ENCODE data around the gene ANKRD16.
"Not testable (repeated sequence)": the region's sequence is repeated elsewhere in the genome, so short reads cannot be mapped to it uniquely, and the experiment has no call there.

ANKRD16 gene

GRCh38 chr10:5835446-5836095, 54.1 kb downstream of the ANKRD16 start:
- DNase-seq (ENCODE audit: low spot score), result no peak

DNA sequence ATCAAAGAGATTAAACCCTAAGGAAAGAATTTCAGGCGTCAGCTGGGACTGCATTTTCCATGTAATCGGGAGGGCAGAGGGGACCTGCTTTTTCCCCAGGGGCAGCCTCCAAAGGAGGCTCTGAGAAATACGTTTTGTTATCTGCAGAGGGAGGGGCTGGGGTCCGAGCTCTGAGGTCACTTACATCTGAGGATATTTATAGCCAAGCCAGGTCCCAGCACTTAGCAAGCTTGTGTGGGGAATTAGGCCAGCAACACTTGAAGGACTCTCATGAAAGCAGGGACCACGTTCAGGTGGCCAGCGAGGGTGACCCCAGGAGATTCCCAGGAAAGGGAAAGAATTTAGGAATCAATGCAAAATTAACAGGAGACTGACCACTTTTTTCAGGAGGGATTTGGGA, 55.9 kb downstream of the ANKRD16 start:
- no peak for DNase-seq (ENCODE audit: low spot score)

DNA sequence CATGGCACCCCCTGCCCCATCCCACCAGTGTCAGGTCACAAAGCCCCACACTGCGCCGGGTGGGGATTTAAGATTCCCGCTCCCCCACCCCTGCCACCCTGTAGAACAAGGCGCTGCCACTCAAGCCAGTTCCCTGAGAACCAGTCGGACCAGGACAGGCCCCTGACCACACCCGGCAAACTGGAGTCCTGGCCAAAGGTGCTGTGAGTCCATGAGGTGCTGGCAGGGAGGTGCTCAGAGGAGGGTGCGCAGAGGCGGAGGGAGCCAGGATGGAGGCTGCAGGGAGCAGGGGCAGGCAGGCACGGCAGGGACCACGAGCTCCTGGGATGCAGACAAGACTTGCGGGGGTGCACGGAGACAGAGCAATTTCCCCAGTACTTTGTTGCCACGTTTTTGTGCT, 56.7 kb downstream of the ANKRD16 start:
- no peak for DNase-seq (ENCODE audit: low spot score)

GRCh38 chr10:5831446-5831782, 58.3 kb downstream of the ANKRD16 start:
- no peak for DNase-seq (ENCODE audit: low spot score)

DNA sequence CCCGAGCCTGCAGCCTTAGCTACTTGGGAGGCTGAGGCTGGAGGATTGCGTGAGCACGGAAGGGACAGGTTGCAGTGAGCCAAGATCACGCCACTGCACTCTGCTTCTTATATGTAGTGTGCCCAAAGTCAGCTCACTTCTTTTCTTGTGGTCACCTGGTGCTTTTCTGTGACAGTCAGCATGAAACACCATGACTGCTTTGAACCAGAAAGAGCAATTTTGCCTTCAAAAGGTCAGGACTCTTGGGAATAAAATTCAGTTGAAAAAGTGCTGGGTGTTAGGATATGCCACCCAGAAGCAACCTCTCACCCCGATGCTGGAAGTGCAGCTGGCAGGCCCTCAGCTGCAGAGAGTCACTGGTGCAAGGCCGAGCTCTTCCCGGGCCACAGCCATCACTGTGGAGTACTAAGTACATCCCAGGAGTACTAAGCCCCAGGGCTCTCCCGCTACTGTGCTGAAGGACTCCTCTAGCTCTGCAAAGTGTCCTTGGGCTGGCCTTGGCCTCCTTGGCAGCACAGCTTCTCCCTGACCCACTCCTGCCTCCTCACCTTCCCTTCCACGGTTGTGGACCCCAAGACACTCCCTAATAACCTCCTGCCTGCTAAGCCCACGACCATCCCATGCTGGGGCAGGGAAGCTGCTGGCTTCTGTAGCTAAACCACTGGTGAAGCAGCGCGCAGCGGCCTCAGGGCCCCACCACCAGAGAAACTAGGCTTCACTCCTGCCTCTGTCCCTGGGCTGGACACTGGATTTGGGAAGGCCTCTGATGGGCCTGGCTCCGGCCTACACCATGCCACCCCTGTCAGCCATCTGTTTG, 58.9 kb downstream of the ANKRD16 start:
- DNase-seq (ENCODE audit: low spot score), result no peak

- no peak for DNase-seq (ENCODE audit: low spot score)
Observed at GRCh38 chr10:5829267-5829666, 60.4 kb downstream of the ANKRD16 start.

DNA sequence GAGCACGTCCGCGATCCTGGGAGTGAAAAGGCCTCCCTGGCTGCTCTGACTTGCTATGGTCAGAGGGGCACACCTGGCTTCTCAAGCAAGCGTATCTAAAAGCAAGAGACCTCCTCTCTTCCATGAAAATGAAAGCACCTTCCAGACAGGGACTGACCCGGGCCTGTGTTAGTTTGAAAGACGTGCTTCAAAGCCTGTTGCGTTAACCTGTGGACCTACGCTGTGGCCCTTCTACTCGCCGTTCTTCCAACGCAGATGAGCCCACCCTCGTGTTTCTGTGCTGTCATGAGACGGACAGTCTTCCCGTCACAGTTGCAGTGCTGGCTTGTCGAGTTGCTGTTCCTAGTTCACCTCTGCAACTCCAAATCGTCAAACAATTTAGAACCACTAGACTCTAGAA, 61.0 kb downstream of the ANKRD16 start:
- DNase-seq (ENCODE audit: low spot score), result no peak

DNA sequence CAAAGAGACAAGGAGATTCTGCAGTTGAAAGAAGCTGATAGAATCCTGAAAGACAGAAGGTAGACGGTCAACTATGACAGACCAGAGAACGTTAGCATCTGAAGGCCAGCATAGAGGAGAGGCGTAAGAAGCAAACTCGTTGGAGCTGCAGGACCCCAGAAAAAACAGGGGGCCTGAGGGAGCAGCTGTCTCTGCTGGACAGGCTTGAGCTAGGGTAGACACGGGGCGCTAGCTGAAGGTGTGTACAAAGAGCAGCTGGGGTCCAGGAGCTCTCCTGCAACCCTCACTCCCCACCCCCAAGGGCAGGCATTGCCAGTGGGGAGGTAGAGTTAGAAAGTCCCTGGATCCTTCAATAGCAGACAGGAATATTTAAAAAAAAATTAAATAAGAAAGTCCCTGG, 61.9 kb downstream of the ANKRD16 start:
- no peak for DNase-seq (ENCODE audit: low spot score)

- not testable (repeated sequence) for DNase-seq (ENCODE audit: low spot score)
Observed at GRCh38 chr10:5826511-5826910, 63.2 kb downstream of the ANKRD16 start.

DNA sequence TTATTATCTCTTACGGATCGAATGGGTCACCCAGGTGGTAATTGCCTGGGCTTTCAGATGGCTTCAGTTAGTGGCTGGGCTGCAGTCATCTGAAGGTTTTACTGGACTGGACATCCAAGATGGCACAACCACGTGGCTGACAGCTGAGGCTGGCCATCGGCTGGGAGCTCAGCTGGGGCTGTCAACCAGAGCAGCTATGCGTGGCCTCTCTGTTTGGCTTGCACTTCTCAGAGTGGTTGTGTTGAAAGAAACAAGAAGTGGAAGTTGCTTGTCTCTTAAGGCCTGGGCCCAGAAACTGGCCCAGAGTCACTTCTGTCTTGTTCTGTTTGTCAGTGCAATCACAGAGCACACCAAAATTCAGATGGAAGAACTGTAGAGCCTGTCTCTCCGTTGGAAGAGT, 70.8 kb downstream of the ANKRD16 start:
- no peak for DNase-seq (ENCODE audit: low spot score)

DNA sequence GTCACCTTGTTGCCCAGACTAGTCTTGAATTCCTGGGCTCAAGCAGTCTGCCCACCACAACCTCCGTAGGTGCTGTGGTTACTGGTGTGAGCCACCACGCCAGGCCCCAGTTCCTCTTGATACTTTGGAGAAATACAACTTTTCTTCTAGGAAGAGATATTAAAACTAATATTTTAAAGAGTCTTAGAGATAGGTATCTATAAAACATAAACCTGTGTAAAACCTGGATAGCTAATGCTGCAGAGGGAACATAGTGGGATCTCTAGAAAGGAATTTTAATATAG, 71.7 kb downstream of the ANKRD16 start:
- no peak for DNase-seq (ENCODE audit: low spot score)

GRCh38 chr10:5817322-5818047, 72.2 kb downstream of the ANKRD16 start:
- no peak for DNase-seq (ENCODE audit: low spot score)

GRCh38 chr10:5816170-5816569, 73.5 kb downstream of the ANKRD16 start:
- DNase-seq (ENCODE audit: low spot score), result no peak

GRCh38 chr10:5814110-5815107, 75.3 kb downstream of the ANKRD16 start:
- no peak for DNase-seq (ENCODE audit: low spot score)

GRCh38 chr10:5813341-5814109, 76.2 kb downstream of the ANKRD16 start, which contains the start of gene GDI2:
Gene GDI2, minus strand, starts transcription at chr10:5813434. Its CDS starts 176 bp downstream, at chr10:5813258.
- peak; percentile 100 for DNase-seq (ENCODE audit: low spot score)

DNA sequence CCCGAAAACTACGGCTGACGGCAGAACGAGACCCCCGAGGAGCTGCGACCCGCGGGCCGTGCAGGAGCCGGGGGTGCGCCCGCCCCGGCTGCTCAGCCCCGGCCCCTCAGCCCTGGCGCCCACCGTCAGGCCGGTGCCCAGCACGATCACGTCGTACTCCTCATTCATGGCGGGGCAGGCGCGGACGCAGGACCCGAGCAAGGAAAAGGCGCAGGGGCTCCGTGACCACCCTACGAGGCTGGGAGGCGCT, 76.7 kb downstream of the ANKRD16 start:
- no peak for DNase-seq (ENCODE audit: low spot score)

DNA sequence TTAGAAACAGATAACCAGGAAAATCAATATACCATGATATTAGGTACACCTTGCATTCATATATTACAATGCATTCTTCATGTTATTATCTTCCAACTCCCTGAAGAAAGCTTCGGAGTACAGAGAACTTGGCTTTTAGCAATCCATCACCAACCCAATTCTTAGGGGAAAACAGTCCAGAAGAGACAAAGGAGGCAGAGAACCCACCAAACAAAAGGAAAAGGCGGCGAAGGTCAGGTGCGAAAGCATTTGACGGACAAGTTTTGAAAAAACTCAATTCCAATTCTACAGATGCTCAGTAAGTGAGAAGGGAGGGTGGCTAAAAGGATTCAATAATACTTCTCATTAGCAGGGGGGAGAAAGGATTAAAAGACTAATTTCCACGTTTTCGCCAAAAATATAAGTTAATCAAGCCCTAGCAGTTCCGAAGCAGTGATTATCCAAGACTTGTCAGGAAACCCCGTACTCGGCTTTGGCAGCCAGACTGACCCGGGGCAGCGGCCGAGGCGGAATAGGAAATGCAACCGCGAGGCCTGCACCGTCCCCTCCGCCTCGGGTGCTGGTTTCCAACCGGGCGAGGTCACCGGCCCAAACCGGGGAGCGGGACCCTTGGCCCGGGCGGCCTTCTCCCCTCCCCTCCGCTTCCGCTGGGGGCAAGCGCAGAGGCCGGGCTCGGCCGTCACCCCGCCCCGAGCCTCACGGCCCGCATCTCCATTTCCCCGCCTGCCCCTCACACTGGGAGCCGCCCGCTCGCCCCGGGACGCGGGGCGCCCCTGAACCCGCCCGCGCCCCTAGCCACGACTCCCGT, 77.2 kb downstream of the ANKRD16 start:
- DNase-seq (ENCODE audit: low spot score), result peak; percentile 56

Data from AG08396 (cell line).